Astrocyte (in vitro differentiated cells and primary cell): ENCODE data around the gene PKMYT1. TPM values are rescaled to one million over a fixed set of nuclear protein-coding genes. Genes with fewer than 3 reads are reported as not detected.

Source experiments
- DNase-seq: peaks from one replicate; pipeline ENCODE4 v3.0.0-alpha.2; 2010; ENCODE audit warnings: low read depth
- FAIRE-seq: peaks from 2 replicates; lab custom pipeline; 2011; peaks lifted over from hg19 to GRCh38; lab: Jason Lieb, UNC
- H2AFZ ChIP-seq: 2 replicates; pipeline ENCODE4 v1.6.0; 2012; ENCODE audit warnings: low read depth, low read length, inconsistent platforms
- H3K27ac ChIP-seq: 2 replicates; pipeline ENCODE4 v1.5.1; 2011; ENCODE audit warnings: low read depth, low read length, inconsistent platforms
- H3K27me3 ChIP-seq: 2 replicates; pipeline ENCODE4 v1.6.0; 2011; ENCODE audit warnings: low read length, inconsistent platforms; ENCODE audit not compliant: insufficient read depth
- H3K36me3 ChIP-seq: 2 replicates; pipeline ENCODE4 v1.5.1; 2011; ENCODE audit warnings: low read length, inconsistent platforms; ENCODE audit not compliant: insufficient read depth
- H3K4me1 ChIP-seq: 2 replicates; pipeline ENCODE4 v1.5.1; 2011; ENCODE audit warnings: low read length, inconsistent platforms; ENCODE audit not compliant: insufficient read depth
- H3K4me2 ChIP-seq: 2 replicates; pipeline ENCODE4 v1.6.0; 2012; ENCODE audit warnings: low read length, inconsistent platforms
- H3K4me3 ChIP-seq: 2 replicates; pipeline ENCODE4 v1.5.1; 2011; ENCODE audit warnings: low read depth, mild to moderate bottlenecking, low read length, inconsistent platforms; ENCODE audit not compliant: insufficient read depth
- H3K79me2 ChIP-seq: 2 replicates; pipeline ENCODE4 v1.6.0; 2012; ENCODE audit warnings: mild to moderate bottlenecking, low read length, inconsistent platforms; ENCODE audit not compliant: insufficient read depth
- H3K9ac ChIP-seq: 2 replicates; pipeline ENCODE4 v1.6.0; 2012; ENCODE audit warnings: mild to moderate bottlenecking, low read length, inconsistent platforms
- H3K9me3 ChIP-seq: 2 replicates; pipeline ENCODE4 v1.5.1; 2012; ENCODE audit warnings: low read depth, mild to moderate bottlenecking, low read length, inconsistent platforms; ENCODE audit not compliant: insufficient read depth
- H4K20me1 ChIP-seq: 2 replicates; pipeline ENCODE4 v1.6.0; 2012; ENCODE audit warnings: low read length, inconsistent platforms; ENCODE audit not compliant: insufficient read depth
- H3K27ac Mint-ChIP-seq: one replicate; pipeline ENCODE4 v1.8.0; 2021; ENCODE audit warnings: mild to moderate bottlenecking, mixed read lengths; ENCODE audit not compliant: unreplicated experiment
- H3K27me3 Mint-ChIP-seq: one replicate; pipeline ENCODE4 v1.8.0; 2021; ENCODE audit warnings: low read depth, mixed read lengths; ENCODE audit not compliant: unreplicated experiment
- H3K36me3 Mint-ChIP-seq: one replicate; pipeline ENCODE4 v1.8.0; 2021; ENCODE audit warnings: low read depth, mixed read lengths; ENCODE audit not compliant: unreplicated experiment
- H3K4me1 Mint-ChIP-seq: one replicate; pipeline ENCODE4 v1.8.0; 2021; ENCODE audit warnings: low read depth, mixed read lengths; ENCODE audit not compliant: unreplicated experiment
- H3K4me3 Mint-ChIP-seq: one replicate; pipeline ENCODE4 v1.8.0; 2021; ENCODE audit warnings: mild to moderate bottlenecking, moderate library complexity, mixed read lengths; ENCODE audit not compliant: unreplicated experiment
- H3K9me3 Mint-ChIP-seq: one replicate; pipeline ENCODE4 v1.8.0; 2021; ENCODE audit warnings: mild to moderate bottlenecking, mixed read lengths; ENCODE audit not compliant: unreplicated experiment
- CTCF ChIP-seq: IDR thresholded peaks from 2 replicates; pipeline ENCODE4 v1.5.1; 2011; ENCODE audit warnings: low read depth, mild to moderate bottlenecking, inconsistent platforms, low read length, moderate library complexity; ENCODE audit not compliant: insufficient read depth
- EZH2 ChIP-seq: IDR thresholded peaks from 2 replicates; pipeline ENCODE4 v1.6.1; 2012; ENCODE audit warnings: mild to moderate bottlenecking, low read length, inconsistent platforms; ENCODE audit not compliant: insufficient read depth
- total RNA-seq: library from RNA; stranded (reverse); gene quantifications from 2 replicates; pipeline ENCODE4 v1.2.1, GENCODE V29; 2021

PKMYT1 gene
- total RNA-seq, 1 donor from 2014 or later: 3.9 TPM

GRCh38 chr16:2955438-2955778, 24.8 kb downstream of the PKMYT1 start:
- peaks cover 2% of the 10 kb centered on the region for H3K4me1 Mint-ChIP-seq
- H3K4me3 Mint-ChIP-seq: no peak overlapping the region
- no peak overlapping the region for H3K4me2 ChIP-seq
- DNase-seq (no peak), FAIRE-seq (no peak)
- H3K4me1 ChIP-seq: no peaks in the 10 kb centered on the region
- no peak overlapping the region for H3K4me3 ChIP-seq
- H3K9me3 ChIP-seq: no peaks in the 10 kb centered on the region
- H3K9me3 Mint-ChIP-seq: no peaks in the 10 kb centered on the region
- no peak overlapping the region for H3K27ac Mint-ChIP-seq
- H3K27ac ChIP-seq: no peak overlapping the region
- no peak overlapping the region for H3K9ac ChIP-seq
- no peaks in the 10 kb centered on the region for H4K20me1 ChIP-seq
- H3K27me3 Mint-ChIP-seq: peaks cover 7% of the 10 kb centered on the region
- no peaks in the 10 kb centered on the region for H3K36me3 ChIP-seq
- H3K27me3 ChIP-seq: peaks cover 6% of the 10 kb centered on the region
- H3K79me2 ChIP-seq: no peaks in the 10 kb centered on the region
- no peak for TF ChIP-seq CTCF
- TF ChIP-seq EZH2: no peak
- H3K36me3 Mint-ChIP-seq: no peaks in the 10 kb centered on the region
- H2AFZ ChIP-seq: no peak overlapping the region

- Mint-ChIP-seq H3K4me1 (peaks cover 2% of the 10 kb centered on the region), H3K9me3 (no peaks in the 10 kb centered on the region), H3K36me3 (no peaks in the 10 kb centered on the region), H3K27me3 (peaks cover 4% of the 10 kb centered on the region), H3K4me3 (no peak overlapping the region), H3K27ac (no peak overlapping the region)
- no peaks in the 10 kb centered on the region for H3K79me2 ChIP-seq
- DNase-seq (no peak), FAIRE-seq (no peak)
- H3K36me3 ChIP-seq: no peaks in the 10 kb centered on the region
- H2AFZ ChIP-seq: no peak overlapping the region
- peaks cover 6% of the 10 kb centered on the region for H3K27me3 ChIP-seq
- H3K4me1 ChIP-seq: no peaks in the 10 kb centered on the region
- H3K4me2 ChIP-seq: no peak overlapping the region
- H3K27ac ChIP-seq: no peak overlapping the region
- H4K20me1 ChIP-seq: no peaks in the 10 kb centered on the region
- H3K9ac ChIP-seq: no peak overlapping the region
- H3K9me3 ChIP-seq: no peaks in the 10 kb centered on the region
- H3K4me3 ChIP-seq: no peak overlapping the region
- no peak for TF ChIP-seq EZH2
- no peak for TF ChIP-seq CTCF
Measured at GRCh38 chr16:2954656-2955381, 25.4 kb downstream of the PKMYT1 start.
